GM21381 (cell line): ENCODE results near the gene SRR.
"Not testable (repeated sequence)": the region's sequence is repeated elsewhere in the genome, so short reads cannot be mapped to it uniquely, and the experiment has no call there.

Experiments
- ATAC-seq: cut with Tn5 transposase; IDR thresholded peaks from one replicate; pipeline ENCODE4 v1.9.1; 2021; ENCODE audit warnings: mild to moderate bottlenecking, moderate library complexity; ENCODE audit not compliant: unreplicated experiment

SRR gene

DNA sequence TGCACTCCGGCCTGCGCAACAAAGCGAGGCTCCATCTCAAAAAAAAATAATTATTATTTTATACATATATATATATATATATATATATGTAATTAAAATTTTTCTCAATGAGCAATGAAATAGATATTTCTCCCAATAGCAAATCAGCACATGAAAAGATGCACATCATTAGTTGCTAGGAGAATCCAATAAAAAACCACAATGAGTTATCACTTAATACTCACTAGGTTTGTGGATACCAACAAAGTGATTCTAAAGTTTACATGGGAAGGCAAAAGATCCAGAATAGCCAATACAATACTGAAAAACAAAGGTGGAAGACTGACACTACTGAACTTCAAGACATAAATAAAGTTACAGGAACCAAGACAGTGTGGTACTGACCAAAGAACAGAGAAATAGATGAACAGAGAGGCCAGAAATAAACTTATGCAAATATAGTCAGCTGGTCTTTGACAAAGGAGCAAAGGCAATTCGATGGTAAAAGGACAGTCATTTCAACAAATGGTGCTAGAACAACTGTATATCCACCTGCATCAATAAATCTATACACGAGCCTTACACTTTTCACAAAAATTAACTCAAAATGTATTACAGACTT, 13.8 kb upstream of the SRR start:
- ATAC-seq, result no peak

DNA sequence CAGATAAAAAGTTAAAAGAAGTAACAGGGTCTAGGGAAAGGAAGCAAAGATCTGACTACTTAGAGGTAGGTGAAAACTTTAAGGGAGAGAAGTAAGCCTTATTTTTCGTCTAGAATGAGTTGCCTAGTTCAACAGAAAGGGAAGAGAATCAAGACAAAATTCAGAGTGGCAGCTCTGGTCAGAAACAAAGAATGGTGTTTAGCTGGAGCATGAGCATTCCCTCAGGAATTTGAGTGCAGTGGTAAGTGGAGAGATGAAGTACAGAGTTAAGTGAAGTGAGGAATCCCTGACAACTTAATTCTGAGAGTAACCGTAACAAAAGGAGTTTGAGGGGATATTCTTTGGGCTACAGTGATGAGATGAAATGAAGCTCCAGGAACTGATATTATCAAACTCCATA, 11.7 kb upstream of the SRR start:
- no peak for ATAC-seq

DNA sequence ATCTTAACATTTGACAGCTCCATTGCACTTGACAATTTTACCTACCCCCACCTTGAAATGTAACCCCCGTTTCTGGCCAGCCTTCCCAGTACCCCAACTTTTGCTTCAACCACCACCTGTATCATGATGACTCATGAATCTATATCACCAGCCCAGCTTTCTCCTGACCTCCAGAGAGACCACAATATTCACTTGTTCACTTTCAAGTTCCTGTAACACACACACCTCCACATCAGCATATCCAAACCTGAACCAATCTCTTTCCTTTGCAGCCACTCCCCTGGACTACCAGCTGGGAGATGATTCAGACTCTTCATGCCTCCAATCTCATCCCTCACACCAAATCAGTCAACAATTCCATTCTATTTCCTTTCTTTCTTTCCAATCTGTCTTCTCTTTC, 8.2 kb upstream of the SRR start:
- ATAC-seq, result no peak

DNA sequence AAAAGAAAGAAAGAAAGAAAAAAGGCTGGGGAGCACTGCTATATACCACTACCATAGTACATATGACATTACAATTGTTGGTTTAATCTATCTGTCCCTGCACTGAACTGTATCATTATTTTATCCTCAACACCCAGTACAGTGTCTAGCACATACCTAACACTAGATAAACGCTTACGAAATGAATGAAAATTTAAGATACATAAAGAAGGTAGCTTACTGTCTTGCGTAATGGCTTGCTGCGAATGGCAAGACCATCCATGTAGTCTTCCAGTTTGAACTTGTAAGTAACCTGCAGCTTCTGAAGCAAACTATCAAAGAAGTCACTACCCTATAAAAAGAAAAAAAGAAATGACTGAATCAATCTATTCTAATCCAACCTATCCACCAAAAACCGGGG, 6.7 kb upstream of the SRR start:
- ATAC-seq, result no peak

DNA sequence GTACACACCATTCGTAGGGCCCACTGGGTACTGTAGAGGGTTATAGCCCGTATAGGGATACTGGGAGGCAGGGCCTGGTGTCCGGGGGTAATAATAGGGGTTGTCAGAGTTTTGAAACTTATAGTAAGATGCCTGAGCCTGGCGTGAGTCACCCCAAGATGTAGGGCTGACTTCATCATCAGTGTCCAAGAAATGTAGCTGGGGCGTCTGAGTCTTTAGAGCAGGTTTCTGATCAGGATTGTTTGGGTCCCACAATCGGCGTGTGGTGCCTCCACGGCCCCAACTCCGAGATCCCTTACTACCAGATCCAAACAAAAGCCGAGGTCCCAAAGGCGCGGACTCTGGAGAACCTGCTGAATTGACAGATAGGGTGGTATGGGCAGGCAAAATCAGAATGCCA, 4.6 kb upstream of the SRR start:
- no peak for ATAC-seq

DNA sequence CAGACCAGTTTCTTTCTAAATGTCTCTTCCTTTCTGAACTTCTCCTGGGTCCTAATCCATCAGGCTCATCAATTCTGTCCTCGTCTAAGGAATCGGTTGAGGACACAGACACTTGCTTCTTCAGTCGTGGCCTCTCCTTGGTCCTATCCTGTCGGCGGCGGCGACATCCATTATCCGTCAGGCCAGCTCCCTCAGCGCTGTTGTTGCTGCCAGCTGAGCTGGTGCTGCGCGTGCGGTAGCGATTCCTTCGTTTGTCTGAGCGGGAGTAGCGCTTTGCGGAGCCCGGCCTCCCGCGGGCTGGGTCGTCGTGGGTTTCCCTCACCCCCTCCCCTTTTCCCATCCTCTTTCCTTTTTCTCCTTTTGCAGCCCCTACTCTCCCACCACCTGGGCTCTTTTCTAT, 4.0 kb upstream of the SRR start:
- ATAC-seq, result no peak

DNA sequence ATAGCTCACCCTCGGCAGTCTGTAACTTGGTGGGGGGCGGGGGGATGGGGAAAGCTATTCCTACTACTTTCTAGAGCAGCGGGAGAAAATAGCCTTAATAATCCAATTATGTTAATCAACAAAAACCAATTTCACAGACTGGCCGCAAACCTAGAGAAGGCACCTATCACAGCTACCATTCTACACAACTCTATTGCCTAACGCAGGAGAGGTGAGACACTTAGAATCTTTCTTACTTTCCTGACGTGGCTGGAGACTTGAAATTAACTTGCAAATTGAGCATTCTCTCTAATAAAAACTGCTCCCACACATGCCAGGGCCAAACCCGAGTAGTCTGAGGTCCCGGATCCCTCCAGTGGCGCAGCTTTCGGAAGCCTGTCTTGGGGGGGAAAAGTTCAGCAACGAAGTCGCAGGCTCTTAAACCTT, 959 bp upstream of the SRR start:
- ATAC-seq, result no peak

DNA sequence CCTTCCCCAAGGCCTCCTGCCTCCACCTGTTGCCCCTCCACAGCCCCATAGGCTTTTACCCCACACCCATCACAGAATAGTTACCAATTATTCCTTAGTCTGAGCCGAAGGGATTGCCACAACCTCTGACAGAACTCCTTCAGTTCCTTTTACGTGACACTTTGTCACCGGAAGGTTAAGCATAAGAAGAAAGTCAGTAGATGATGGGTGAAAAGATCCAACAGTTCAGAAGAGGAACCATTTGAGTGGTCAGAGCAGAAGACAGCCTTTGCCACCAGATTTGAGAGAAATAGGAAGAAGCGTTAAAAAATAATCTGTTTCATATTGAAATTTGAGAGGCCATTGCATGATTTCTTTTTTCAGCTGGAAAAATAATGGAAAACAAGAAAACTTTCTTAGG, 1.2 kb downstream of the SRR start:
- ATAC-seq, result no peak

DNA sequence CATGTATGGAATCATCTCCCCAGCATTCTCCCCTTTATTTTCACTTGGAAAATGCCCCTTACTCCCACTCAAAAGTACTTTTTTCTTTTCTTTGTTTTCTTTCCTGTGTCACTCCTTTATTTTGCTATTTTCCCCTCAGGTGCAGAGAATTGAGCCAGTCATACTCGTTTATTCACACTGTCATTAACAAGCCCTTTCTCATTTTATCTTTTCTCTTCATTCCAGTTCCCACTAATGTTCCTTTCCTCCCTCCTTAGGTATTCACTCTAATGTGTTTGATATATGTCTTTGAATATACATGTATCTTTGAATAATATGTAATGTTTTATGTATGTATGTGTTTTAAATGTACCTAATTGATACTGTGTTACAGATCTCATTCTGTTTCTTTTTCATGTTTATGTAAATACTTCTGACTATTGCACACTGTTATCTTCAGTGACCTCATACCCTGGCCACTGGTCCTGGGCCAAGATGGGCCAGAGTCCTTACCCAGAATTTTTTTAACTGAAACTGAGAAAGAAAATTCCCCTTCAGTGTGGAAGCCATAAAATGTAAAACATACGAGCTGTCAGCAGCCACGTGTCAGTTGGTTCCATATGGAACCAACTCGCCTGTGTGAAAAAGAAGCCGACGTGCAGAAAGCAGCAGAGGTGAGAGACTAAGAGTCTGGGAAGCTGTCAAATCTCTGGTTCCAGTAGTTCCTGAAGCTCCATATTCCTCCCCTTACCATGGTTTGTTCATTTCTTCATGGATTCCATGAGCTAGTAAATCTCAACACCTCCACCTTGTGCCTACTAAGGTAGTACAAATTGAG, 5.8 kb downstream of the SRR start:
- no peak for ATAC-seq

DNA sequence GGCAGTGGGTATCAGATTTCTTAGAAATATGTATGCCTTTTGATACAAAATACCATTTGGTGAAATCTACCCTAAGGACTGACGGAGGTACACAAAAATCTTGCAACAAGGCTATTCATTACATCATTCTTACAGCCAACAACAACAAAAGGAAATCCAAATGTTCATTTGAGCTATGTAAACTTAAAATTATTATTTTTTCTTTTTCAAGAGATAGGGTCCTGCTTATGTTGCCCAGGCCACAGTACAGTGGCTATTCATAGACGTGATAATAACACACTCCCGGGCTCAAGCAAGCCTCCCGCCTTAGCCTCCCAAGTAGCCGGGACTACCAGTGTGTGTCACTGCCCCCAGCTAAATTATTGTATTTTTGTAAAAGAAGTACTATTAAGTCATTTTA, 9.0 kb downstream of the SRR start:
- ATAC-seq, result no peak

DNA sequence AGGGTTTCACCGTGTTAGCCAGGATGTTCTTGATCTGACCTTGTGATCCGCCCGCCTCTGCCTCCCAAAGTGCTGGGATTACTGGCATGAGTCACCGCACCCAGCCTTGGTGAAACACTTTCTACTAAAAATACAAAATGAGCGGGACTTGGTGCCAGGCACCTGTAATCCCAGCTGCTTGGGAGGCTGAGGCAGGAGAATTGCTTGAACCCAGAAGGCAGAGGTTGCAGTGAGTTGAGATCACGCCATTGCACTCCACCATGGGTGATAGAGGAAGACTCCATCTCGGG, 13.1 kb downstream of the SRR start:
- not testable (repeated sequence) for ATAC-seq

DNA sequence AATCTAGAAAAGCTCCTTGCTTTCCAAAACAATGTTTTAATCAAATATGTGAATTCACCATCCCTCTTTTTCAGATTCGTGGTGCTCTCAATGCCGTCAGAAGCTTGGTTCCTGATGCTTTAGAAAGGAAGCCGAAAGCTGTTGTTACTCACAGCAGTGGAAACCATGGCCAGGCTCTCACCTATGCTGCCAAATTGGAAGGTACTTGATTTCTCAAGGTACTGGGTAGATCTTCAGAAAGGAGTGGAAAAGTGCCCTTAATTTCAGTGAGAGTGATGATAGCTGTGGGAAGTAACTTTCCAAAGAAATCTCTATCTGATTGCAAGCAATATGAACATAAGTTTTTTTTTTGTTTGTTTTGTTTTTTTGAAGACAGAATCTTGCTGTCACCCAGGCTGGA, 14.0 kb downstream of the SRR start:
- no peak for ATAC-seq

DNA sequence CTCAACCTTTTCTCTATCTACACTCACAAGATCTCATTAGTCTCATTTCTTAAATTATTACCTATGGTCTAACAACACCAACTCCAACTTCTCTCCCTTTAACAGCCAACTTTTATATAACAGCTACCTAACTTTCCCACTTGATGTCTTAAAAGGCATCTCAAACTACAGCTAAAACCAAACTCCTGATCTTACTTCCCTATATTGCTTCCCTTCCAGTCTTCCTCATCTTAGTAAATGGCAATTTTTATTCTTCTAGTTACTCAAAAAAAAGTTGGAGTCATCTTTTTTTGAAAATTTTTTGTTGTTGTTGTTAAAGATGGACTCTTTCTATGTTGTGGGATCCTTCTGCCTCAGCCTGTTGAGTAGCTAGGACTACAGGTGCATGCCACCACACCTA, 15.3 kb downstream of the SRR start:
- no peak for ATAC-seq

DNA sequence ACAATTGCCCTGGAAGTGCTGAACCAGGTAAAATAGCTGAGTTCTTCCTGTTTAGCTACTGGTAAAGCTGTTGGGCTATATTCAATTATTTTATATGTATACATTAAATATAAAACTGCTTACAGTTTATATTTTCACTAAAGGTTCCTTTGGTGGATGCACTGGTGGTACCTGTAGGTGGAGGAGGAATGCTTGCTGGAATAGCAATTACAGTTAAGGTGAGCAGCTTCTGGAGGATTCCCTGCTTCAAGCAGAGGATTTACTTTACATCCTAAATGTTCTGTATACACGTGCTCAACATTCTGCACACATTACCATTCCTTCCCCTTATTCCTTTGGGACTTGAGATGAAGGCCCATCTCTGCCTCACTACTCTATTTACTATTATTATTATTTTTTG, 17.6 kb downstream of the SRR start:
- ATAC-seq, result no peak

DNA sequence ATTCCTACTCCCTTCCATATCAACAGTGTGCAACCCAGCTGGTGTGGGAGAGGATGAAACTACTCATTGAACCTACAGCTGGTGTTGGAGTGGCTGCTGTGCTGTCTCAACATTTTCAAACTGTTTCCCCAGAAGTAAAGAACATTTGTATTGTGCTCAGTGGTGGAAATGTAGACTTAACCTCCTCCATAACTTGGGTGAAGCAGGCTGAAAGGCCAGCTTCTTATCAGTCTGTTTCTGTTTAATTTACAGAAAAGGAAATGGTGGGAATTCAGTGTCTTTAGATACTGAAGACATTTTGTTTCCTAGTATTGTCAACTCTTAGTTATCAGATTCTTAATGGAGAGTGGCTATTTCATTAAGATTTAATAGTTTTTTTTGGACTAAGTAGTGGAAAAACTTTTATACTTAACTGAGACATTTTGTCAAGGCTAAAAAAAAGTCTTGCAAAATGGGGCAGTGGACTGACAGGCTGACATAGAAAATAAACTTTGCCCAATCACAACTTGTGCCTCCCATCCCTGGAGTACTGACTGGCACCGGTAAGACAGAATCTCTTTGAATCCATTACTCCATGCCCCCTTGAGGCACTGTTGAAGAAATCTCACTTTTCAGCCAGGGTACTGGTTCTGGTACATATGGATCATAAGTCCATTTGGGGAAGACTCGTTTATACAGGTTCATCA, 20.0 kb downstream of the SRR start:
- no peak for ATAC-seq

DNA sequence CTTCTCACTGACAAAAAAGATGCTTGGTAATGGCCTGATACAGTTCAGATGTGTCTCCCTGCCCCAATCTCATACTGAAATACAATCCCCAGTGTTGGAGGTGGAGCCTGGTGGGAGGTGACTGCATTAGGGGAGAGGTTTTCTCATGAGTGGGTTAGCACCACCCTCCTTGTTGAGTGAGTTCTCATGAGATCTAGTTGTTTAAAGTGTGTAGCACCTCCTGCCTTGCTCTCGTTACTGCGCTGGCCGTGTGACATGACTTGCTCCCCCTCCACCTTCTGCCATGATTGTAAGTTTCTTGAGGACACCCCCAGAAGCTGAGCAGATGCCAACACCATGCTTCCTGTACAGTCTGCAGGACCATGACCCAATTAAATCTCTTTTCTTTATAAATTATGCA, 27.6 kb downstream of the SRR start:
- ATAC-seq, result no peak

DNA sequence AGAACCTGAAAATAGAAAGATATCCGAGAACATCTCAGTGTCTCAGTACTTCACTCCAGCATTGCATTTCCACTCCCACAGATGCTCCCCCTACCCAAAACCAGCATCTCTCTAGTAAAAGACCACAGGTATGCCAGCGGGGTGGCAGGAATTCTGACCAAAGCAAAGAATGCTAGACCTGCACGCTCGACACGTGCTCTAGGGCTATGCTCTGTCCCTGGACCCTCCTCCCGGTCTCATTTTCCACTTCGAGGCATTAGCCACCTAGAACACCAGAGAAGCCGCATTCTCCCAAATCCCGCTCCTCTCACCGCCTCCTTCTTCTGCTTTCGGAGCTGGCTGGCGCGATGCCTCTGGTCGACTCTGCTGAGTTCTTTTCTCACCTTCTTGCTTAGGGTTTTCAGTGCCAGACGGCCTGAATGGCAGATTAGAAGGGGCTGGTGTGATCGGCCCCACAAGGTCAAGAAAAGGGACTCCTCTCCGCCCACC, 32.0 kb downstream of the SRR start:
- ATAC-seq, result no peak

DNA sequence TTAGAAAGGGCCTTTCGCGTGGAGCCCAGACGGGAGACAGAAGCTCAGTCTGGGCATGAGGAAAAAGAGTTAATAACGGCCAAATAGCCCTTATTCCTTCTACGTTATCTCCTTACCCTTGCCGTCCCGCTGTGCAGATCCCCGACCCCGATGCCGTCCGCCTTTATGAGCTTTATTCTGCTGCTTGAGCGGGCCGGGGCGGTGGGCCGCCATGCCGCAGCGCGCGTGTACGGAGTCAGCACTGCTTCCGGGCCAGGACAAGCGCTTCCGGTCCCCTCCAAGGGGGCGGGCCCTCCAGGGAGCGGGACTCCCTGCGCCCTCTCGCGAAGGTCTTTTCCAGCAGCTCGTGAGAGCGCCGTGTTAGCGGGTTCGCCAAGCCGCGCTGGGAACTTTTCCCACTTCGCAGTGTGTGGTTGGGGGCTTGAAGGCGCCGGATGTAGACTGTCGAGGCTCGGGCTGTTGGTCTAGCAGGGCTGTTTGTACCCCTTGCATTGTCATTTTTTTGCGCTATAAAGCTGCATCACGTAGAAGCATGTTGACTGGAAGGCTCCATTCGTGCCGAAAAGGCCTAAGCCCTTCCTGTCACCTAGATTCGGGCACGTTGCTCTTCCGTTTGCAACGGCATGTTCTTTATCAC, 32.6 kb downstream of the SRR start, which contains the start of gene TSR1:
Gene TSR1 (minus strand): TSS at position 243 of the 637 bp plus-strand sequence. CDS start 30 bp downstream, at position 213.
- peak; percentile 77 for ATAC-seq

DNA sequence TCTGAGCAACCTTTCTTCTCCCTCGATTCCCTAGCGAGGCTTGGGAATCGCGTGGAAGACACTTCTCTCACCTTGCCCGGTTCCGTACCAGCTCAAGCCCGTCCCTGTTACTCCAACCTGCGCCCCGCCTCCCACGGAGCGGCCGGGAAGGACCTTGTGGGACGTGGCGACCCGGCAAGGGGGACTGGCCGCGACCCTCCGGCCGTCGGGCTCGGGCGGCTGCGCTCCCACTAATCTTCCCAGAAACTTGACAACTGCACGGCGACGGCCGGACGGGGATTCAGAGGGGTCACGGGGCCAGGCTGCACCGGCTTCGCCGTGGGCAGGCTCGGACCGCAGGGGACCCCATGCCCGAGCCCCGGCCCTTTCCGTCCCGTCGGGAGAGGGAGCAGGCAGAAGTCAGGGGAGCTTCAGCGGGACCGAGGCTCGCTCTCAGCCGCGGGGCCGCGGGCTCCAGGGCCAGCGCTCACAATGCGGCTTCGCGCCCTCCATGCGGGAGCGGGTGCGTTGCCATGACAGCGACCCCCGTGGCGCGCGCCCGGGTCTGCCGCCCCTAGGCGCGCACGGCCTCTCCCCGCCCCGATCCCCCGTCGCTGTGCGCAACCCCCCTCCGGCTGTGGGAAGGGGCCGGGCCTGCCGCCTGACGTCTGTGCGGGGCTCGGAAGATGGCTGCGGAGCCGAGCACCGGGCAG, 33.2 kb downstream of the SRR start, which contains the start of gene SGSM2:
Gene SGSM2 (plus strand): TSS at position 650 of the 692 bp plus-strand sequence. CDS start 188 bp downstream, outside the sequence.
- ATAC-seq, result no peak

DNA sequence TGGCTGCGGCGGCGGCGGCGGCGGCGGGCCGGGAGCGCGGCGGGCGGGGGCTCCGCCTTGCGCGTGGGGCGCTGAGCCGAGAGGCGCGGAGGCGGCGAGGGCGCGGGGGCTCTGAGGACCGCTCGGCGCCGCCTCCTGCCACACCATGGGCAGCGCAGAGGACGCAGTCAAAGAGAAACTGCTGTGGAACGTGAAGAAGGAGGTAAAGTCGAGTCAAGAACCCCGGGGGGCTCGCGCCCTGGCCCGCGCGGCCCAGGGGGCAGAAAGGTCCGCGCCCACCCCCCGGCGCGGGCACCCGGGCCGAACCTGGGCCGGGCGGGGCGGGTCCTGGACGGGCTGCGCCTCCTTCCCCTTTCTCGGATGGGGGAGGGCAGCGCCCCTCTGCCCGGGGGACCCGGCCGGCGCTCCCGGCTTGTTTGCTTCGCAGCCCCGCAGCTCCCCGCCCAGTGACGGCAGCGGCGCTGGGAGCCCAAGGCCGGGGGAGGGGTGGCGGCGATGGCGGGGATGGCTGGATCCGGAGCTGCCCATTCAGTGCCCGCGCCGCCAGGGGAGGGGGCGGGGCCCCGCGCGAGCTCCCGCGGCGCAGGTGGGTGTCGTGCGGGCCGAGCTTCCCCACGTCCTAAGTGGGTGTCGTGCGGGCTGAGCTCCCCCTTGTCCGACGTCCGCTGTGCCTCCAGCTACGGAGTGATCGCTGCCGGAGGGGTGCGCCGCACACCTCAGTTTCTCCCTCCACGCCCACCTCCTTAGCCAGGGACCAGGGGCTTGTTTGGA, 34.0 kb downstream of the SRR start:
- no peak for ATAC-seq
